HEK293 (cell line): Measurements from ENCODE around the gene DIDO1.

Experiments used
- BCL6B ChIP-seq: fragments of 450-650 bp; formaldehyde crosslinking; IDR thresholded peaks from 2 replicates; pipeline ENCODE4 v1.5.1; 2017; ENCODE audit warnings: missing biosample characterization, missing genetic modification characterization
- GLI2 ChIP-seq: fragments of 450-650 bp; formaldehyde crosslinking; IDR thresholded peaks from 2 replicates; pipeline ENCODE4; 2017; ENCODE audit warnings: missing biosample characterization, missing genetic modification characterization, low read depth, borderline replicate concordance
- GLIS2 ChIP-seq: fragments of 450-650 bp; formaldehyde crosslinking; IDR thresholded peaks from 2 replicates; pipeline ENCODE4 v1.5.1; 2016; ENCODE audit warnings: missing biosample characterization, missing genetic modification characterization
- KLF1 ChIP-seq: fragments of 450-650 bp; formaldehyde crosslinking; IDR thresholded peaks from 2 replicates; pipeline ENCODE4 v1.5.1; 2016; ENCODE audit warnings: missing biosample characterization, missing genetic modification characterization
- MEIS1 ChIP-seq: sonication (generic); formaldehyde crosslinking; IDR thresholded peaks from 2 replicates; pipeline ENCODE4 v1.8.1; 2022; ENCODE audit warnings: missing genetic modification reagents, mild to moderate bottlenecking, borderline replicate concordance
- SP7 ChIP-seq: fragments of 450-650 bp; formaldehyde crosslinking; IDR thresholded peaks from 2 replicates; pipeline ENCODE4 v1.5.1; 2016; ENCODE audit warnings: missing biosample characterization, missing genetic modification characterization
- TRIM28 ChIP-seq: IDR thresholded peaks from 2 replicates; pipeline ENCODE4 v1.6.1; 2011; ENCODE audit warnings: low read length, control low read depth, borderline replicate concordance
- ZBTB10 ChIP-seq: fragments of 450-650 bp; formaldehyde crosslinking; IDR thresholded peaks from 2 replicates; pipeline ENCODE4 v1.5.1; 2016; ENCODE audit warnings: missing biosample characterization, missing genetic modification characterization
- ZBTB44 ChIP-seq: fragments of 450-650 bp; IDR thresholded peaks from 2 replicates; pipeline ENCODE4 v1.5.1; 2018; ENCODE audit warnings: missing biosample characterization, mild to moderate bottlenecking, missing genetic modification characterization
- ZFHX2 ChIP-seq: fragments of 450-650 bp; formaldehyde crosslinking; conservative IDR thresholded peaks from 2 replicates; pipeline ENCODE4 v1.5.1; 2016; ENCODE audit warnings: missing biosample characterization, missing genetic modification characterization
- ZNF10 ChIP-seq: fragments of 450-650 bp; formaldehyde crosslinking; IDR thresholded peaks from 2 replicates; pipeline ENCODE4 v1.5.1; 2017; ENCODE audit warnings: missing biosample characterization, missing genetic modification characterization
- ZNF121 ChIP-seq: fragments of 450-650 bp; formaldehyde crosslinking; IDR thresholded peaks from 2 replicates; pipeline ENCODE4 v1.5.1; 2016; ENCODE audit warnings: missing biosample characterization, missing genetic modification characterization
- ZNF174 ChIP-seq: fragments of 450-650 bp; formaldehyde crosslinking; IDR thresholded peaks from 2 replicates; pipeline ENCODE4 v1.5.0; 2017; ENCODE audit warnings: missing biosample characterization, mild to moderate bottlenecking, missing genetic modification characterization
- ZNF18 ChIP-seq: fragments of 450-650 bp; formaldehyde crosslinking; IDR thresholded peaks from 2 replicates; pipeline ENCODE4 v1.5.1; 2016; ENCODE audit warnings: missing biosample characterization, missing genetic modification characterization
- ZNF184 ChIP-seq: fragments of 450-650 bp; IDR thresholded peaks from 2 replicates; pipeline ENCODE4 v1.5.1; 2018; ENCODE audit warnings: missing biosample characterization, mild to moderate bottlenecking, missing genetic modification characterization
- ZNF19 ChIP-seq: fragments of 450-650 bp; formaldehyde crosslinking; IDR thresholded peaks from 2 replicates; pipeline ENCODE4; 2016; ENCODE audit warnings: missing biosample characterization, missing genetic modification characterization, low read depth
- ZNF223 ChIP-seq: fragments of 450-650 bp; formaldehyde crosslinking; IDR thresholded peaks from 2 replicates; pipeline ENCODE4 v1.5.1; 2016; ENCODE audit warnings: missing biosample characterization, missing genetic modification characterization
- ZNF239 ChIP-seq: fragments of 450-650 bp; formaldehyde crosslinking; IDR thresholded peaks from 2 replicates; pipeline ENCODE4 v1.5.1; 2016; ENCODE audit warnings: missing biosample characterization, missing genetic modification characterization
- ZNF266 ChIP-seq: fragments of 450-650 bp; formaldehyde crosslinking; IDR thresholded peaks from 2 replicates; pipeline ENCODE4 v1.5.1; 2016; ENCODE audit warnings: missing biosample characterization, missing genetic modification characterization, low read depth
- ZNF311 ChIP-seq: fragments of 450-650 bp; formaldehyde crosslinking; IDR thresholded peaks from 2 replicates; pipeline ENCODE4 v1.5.1; 2017; ENCODE audit warnings: missing biosample characterization, missing genetic modification characterization, borderline replicate concordance
- ZNF37A ChIP-seq: fragments of 450-650 bp; IDR thresholded peaks from 2 replicates; pipeline ENCODE4 v1.5.1; 2018; ENCODE audit warnings: missing biosample characterization, missing genetic modification characterization
- ZNF404 ChIP-seq: fragments of 450-650 bp; formaldehyde crosslinking; IDR thresholded peaks from 2 replicates; pipeline ENCODE4 v1.5.1; 2017; ENCODE audit warnings: missing biosample characterization, missing genetic modification characterization
- ZNF514 ChIP-seq: fragments of 450-650 bp; formaldehyde crosslinking; IDR thresholded peaks from 2 replicates; pipeline ENCODE4 v1.5.1; 2016; ENCODE audit warnings: missing biosample characterization, missing genetic modification characterization
- ZNF585B ChIP-seq: fragments of 450-650 bp; formaldehyde crosslinking; IDR thresholded peaks from 2 replicates; pipeline ENCODE4 v1.5.1; 2016; ENCODE audit warnings: missing biosample characterization, missing genetic modification characterization
- ZNF624 ChIP-seq: fragments of 450-650 bp; formaldehyde crosslinking; IDR thresholded peaks from 2 replicates; pipeline ENCODE4 v1.5.1; 2017; ENCODE audit warnings: missing biosample characterization, missing genetic modification characterization
- ZNF664 ChIP-seq: fragments of 450-650 bp; formaldehyde crosslinking; IDR thresholded peaks from 2 replicates; pipeline ENCODE4 v1.5.1; 2016; ENCODE audit warnings: missing biosample characterization, missing genetic modification characterization
- ZNF677 ChIP-seq: fragments of 450-650 bp; IDR thresholded peaks from 2 replicates; pipeline ENCODE4 v1.5.0; 2018; ENCODE audit warnings: missing biosample characterization, mild to moderate bottlenecking, missing genetic modification characterization, moderate library complexity
- ZNF692 ChIP-seq: fragments of 450-650 bp; formaldehyde crosslinking; IDR thresholded peaks from 2 replicates; pipeline ENCODE4 v1.5.1; 2016; ENCODE audit warnings: missing biosample characterization, missing genetic modification characterization
- ZNF707 ChIP-seq: fragments of 450-650 bp; formaldehyde crosslinking; IDR thresholded peaks from 2 replicates; pipeline ENCODE4 v1.5.1; 2016; ENCODE audit warnings: missing biosample characterization, missing genetic modification characterization
- ZNF777 ChIP-seq: fragments of 450-650 bp; formaldehyde crosslinking; IDR thresholded peaks from 2 replicates; pipeline ENCODE4 v1.5.1; 2017; ENCODE audit warnings: missing biosample characterization, missing genetic modification characterization, borderline replicate concordance
- ZNF791 ChIP-seq: fragments of 450-650 bp; formaldehyde crosslinking; IDR thresholded peaks from 2 replicates; pipeline ENCODE4 v1.5.1; 2016; ENCODE audit warnings: missing biosample characterization, missing genetic modification characterization
- ZNF837 ChIP-seq: fragments of 450-650 bp; formaldehyde crosslinking; IDR thresholded peaks from 2 replicates; pipeline ENCODE4 v1.5.1; 2016; ENCODE audit warnings: missing biosample characterization, missing genetic modification characterization
- ZSCAN23 ChIP-seq: fragments of 450-650 bp; formaldehyde crosslinking; IDR thresholded peaks from 2 replicates; pipeline ENCODE4 v1.5.1; 2016; ENCODE audit warnings: missing biosample characterization, missing genetic modification characterization

Gene DIDO1

GRCh38 chr20:62926229-62927127 is at the start of gene DIDO1 (continued):
- no peak for TF ChIP-seq ZNF624
- no peak for TF ChIP-seq ZNF174 (tag by site-specific recombination)
- TF ChIP-seq ZNF677 (tag by site-specific recombination): no peak
- TF ChIP-seq ZNF18 (tag by site-specific recombination): no peak
- peak; percentile 12; the same call in 1 of the 2 replicates for TF ChIP-seq ZNF121 (tag by site-specific recombination)
- TF ChIP-seq ZSCAN23: no peak
- TF ChIP-seq ZNF791: no peak
- no peak for TF ChIP-seq ZNF837 (tag by site-specific recombination)
- TF ChIP-seq ZNF664: no peak
- no peak for TF ChIP-seq ZNF239 (tag by site-specific recombination)
- no peak for TF ChIP-seq ZNF585B
- no peak for TF ChIP-seq ZBTB10 (tag by site-specific recombination)
- TF ChIP-seq ZNF184 (tag by site-specific recombination): no peak; the same call in 1 of the 2 replicates
- TF ChIP-seq ZNF404: no peak
- TF ChIP-seq ZNF19 (tag by site-specific recombination): no peak
- peak; percentile 39; the same call in 1 of the 2 replicates for TF ChIP-seq KLF1 (tag by site-specific recombination)
- 0 out of 2 replicates have a peak, but pooled peaks have one; percentile 26 for TF ChIP-seq ZBTB44 (tag by site-specific recombination)
- no peak for TF ChIP-seq MEIS1 (CRISPR knock-in tag)
- TF ChIP-seq ZNF514 (tag by site-specific recombination): no peak
- no peak for TF ChIP-seq ZNF777 (tag by site-specific recombination)
- no peak for TF ChIP-seq ZNF10
- peak; percentile 89 for TF ChIP-seq ZFHX2
- no peak for TF ChIP-seq ZNF707 (tag by site-specific recombination)
- 0 out of 2 replicates have a peak, but pooled peaks have one; percentile 12 for TF ChIP-seq ZNF692
- no peak for TF ChIP-seq ZNF37A (tag by site-specific recombination)
- no peak for TF ChIP-seq ZNF311
- TF ChIP-seq BCL6B (tag by site-specific recombination): no peak
- no peak for TF ChIP-seq ZNF266 (tag by site-specific recombination)
- TF ChIP-seq SP7 (tag by site-specific recombination): no peak
- TF ChIP-seq GLI2 (tag by site-specific recombination): no peak
- TF ChIP-seq GLIS2: no peak
- TF ChIP-seq ZNF223 (tag by site-specific recombination): no peak
- TF ChIP-seq TRIM28: no peak
